GM21529 (cell line): Measurements from ENCODE around the gene MET.
"Not testable (repeated sequence)": the region's sequence is repeated elsewhere in the genome, so short reads cannot be mapped to it uniquely, and the experiment has no call there.

Source experiments
- ATAC-seq: cut with Tn5 transposase; IDR thresholded peaks from one replicate; pipeline ENCODE4 v1.9.1; 2021; ENCODE audit not compliant: unreplicated experiment

MET gene

DNA sequence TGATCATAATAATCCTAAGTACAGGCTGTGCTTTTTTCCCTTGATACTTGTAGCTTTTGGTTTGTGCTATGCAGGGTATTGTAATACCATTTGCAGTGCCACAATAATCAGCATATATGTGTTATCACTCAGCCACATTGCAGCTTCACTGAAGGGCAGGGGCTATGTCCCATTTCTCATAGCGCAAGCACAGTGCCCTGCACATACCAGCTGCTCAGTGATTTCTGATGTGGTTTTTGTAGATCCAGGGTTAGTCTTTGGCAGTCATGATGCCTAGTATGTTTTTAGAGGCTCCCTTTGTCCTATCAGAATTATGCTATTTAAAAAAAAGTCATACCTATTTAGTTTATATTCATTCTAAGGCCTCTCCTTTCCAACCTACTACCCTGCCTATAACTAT, 25.8 kb downstream of the MET start:
- no peak for ATAC-seq

DNA sequence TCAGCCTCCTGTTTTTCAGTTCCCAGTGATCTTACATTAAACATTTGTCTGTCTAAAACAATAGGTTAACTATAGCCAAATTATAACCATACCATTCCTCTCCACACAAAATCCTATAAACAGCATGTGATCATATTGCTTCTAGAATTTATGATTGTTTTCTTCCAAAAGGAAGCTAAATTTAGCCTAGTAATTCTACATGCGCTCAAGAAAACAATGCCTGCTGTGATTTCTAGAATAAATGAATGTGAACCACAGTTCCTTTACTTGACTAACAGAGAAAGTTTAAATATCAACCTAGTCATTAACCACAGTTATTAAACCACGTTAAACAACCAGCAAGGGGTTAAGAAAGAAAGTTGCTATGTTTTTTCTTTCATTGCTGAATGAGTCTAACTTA, 26.4 kb downstream of the MET start:
- no peak for ATAC-seq

DNA sequence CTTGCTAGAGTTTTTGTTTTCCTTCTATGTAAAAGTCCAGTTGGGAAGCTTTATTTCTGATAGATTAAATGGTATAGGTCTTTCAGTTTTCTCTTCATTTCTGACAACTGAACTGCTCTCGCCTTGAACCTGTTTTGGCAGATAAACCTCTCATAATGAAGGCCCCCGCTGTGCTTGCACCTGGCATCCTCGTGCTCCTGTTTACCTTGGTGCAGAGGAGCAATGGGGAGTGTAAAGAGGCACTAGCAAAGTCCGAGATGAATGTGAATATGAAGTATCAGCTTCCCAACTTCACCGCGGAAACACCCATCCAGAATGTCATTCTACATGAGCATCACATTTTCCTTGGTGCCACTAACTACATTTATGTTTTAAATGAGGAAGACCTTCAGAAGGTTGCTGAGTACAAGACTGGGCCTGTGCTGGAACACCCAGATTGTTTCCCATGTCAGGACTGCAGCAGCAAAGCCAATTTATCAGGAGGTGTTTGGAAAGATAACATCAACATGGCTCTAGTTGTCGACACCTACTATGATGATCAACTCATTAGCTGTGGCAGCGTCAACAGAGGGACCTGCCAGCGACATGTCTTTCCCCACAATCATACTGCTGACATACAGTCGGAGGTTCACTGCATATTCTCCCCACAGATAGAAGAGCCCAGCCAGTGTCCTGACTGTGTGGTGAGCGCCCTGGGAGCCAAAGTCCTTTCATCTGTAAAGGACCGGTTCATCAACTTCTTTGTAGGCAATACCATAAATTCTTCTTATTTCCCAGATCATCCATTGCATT, 27.1 kb downstream of the MET start:
- ATAC-seq: no peak

DNA sequence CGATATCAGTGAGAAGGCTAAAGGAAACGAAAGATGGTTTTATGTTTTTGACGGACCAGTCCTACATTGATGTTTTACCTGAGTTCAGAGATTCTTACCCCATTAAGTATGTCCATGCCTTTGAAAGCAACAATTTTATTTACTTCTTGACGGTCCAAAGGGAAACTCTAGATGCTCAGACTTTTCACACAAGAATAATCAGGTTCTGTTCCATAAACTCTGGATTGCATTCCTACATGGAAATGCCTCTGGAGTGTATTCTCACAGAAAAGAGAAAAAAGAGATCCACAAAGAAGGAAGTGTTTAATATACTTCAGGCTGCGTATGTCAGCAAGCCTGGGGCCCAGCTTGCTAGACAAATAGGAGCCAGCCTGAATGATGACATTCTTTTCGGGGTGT, 27.7 kb downstream of the MET start:
- no peak for ATAC-seq

DNA sequence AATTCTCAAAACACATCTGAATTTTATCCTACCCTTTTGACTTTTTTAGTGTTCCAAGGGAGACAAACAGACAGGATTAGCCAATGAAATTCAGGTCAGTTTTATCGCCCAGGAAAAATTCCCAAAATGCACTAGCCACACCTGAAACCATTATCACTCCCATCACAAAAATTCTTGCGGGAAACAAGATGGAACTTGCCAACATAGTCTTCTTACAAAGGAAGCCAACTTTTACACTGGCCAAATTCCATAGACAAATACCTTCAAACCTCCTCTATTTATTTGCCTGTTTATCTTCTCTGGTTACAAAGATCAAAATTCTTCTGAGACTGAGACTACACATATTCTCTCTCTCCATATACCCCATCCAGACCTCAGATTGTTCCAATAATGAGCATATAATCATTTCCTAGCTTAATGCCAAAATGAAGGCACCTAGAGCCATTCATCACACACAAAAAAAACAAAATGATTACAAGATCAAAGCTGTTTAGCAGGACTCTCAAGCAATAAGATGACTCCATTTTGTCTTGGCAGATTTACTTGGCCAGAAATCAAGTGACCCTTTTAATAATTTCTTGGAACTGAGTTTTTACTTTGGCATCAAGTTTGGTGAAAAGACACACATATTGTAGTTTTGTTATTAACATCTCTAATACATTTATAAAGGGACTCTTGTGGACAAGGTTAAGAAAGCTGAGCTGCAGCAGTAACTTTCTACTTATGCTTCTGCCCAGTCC, 30.2 kb downstream of the MET start:
- ATAC-seq: no peak

DNA sequence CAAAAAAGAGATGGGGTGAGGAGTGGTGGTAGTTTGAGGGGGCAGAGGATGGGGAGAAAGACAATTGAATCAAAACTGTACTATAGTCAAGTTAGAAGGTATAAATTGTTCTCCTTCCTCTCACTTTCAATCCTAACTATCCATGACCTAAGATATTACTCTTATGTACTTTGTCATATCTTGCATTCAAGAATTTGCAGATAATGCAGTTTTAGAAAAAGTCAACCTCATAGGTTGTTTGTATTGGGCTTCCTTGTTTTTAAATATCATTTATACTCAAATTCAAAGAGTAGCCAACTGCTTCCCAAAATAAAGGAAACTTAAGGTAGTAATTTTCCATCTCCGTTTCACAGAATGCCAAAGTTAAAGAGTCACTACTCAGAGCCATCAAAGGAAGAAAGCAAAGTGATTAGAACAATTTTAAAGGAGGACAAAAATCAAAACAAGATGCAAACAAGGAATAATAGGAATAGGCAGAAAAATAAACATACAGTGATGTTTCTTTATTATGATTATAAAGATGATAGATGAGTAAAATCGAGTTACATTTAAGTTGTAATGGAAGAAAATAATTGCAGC, 32.7 kb downstream of the MET start:
- no peak for ATAC-seq

DNA sequence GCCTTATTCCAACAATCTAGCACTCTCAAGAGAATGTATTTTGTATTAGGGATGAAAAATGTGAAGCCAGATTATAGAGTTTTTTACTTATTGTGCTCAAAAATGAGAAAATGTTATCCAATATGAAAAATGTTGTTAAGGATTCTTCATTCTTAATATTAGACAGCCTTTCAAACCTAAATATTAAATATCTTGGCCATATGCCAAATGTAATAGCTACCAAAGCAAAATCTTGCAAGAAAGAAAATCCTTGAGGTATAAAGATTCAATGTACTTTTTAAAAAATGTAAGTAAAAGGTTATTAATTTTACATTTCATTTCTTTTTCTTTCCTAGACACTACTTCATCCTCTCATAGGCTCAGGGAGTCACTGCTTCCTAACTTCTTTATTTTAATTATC, 33.4 kb downstream of the MET start:
- ATAC-seq: no peak

DNA sequence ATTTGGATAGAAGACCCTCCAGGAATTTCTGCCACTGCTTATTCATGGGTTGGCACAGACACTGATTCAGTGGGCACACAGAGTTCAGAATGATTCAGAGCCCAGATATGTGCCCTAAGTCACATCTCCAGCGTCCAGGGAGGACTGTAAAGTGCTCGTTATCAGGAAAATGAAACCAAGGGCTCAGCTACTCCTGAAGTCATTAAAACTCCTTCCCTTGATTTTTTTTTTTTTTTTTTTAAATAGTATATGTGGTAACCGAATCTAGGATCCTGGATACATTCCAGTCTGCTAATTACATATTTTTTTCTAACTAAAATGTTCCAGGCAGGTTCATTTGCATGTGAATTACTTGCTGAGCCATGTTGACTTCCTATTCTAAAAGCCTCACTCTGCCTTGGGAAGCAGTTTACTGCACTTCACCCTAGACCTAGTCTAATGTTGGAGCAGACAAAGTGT, 34.7 kb downstream of the MET start:
- no peak for ATAC-seq

DNA sequence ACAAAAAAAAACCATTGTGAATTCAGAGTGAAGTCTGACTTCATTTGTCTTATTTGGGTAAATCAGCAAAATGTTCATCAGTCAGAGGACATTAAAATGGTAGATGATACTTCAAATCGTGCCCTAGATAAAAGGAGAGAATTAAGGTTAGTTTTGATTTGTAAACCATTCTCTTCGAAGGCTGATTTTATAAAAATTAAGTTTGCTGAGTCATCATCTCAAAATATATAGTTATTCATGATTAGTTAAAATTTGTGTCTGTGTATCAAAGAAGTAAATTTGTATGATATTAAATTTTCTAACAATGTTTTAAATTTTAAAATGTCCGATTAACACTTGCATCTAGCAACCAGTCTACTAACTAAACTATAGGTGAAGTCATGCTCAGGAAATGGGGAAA, 35.3 kb downstream of the MET start:
- no peak for ATAC-seq

DNA sequence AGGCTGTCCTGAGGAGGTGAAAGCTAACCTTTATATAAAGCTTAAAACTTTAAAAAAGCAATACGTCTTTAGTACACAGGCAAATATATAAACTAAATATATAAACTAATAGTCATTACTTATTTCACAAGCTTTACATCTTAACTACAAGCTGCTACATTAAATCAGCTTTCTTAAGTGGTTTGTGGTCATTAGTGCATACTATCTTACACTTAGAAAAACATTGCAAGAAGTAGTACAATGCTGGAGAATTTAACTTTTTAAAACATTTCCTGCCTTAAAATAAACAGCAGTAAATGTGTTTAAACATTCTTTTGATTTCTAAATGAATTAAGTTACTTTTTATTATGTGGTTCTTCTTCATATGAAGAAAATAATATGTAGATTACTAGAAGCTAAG, 36.3 kb downstream of the MET start:
- no peak for ATAC-seq

DNA sequence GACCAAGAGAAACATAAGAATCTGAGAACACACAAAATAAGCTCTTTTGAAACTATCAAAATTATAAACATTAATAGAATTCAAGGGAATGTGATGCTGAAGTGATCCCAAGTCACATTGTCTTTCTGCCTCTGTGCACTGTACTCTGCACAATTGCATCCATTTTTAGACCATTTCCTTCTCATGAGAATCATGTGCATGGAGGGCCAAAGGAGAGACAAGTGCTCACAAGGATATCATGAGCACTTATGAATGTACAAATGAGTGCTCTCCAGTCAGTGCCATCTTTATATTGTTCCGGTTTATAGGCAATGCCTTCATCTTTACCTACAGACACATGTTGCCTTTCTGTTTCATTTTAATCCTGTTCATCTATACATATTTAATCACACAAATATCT, 36.9 kb downstream of the MET start:
- no peak for ATAC-seq

DNA sequence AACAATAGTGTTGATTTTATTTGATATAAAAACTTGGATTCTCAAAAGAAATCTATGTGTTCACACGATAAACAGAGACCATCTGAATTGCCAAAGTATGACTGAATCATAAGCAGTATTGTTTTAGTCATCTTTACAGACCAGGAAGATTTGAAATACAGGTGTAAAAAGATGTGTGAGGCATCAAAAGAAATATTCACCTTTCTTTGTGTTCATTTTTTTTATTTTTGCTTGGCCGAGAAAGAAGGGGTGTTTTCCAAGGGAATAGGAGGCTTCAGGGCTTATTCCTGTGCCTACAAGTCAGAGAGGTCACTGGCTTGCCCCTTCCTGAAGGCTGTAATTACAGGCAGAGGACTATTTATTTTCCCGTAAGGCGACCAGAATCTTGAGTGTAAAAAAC, 37.3 kb downstream of the MET start:
- ATAC-seq: no peak

DNA sequence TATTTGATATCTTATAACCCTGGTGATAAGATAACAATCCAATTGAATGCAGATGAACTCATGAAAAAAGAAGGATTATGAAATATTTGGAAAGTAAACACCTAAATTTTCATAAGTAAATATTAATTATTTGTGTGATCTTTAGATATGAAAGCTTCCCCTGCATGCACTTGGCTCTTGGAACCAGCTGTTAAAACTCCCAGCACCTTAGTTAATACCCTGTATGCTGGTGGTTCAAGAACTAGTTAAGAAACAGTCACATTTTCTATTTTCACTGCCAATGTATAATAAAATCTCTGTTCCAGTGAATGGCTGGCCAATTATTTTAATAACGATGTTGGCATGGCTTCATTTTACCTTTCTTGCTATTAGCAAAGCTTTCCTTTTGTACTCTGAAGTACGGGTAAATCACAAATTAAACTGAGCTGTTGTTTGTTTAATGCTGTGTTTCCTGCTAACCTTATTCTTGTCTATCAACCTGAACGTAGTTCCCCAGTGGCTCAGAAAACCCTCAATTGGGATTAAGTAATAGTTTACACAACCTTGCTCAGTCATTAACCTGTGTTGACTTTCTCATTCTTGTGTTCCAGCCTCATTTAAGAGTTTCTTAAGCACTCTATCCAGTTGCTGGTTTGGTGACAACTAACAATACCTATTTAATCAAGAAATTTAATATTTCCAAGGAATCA, 38.9 kb downstream of the MET start:
- ATAC-seq: no peak

DNA sequence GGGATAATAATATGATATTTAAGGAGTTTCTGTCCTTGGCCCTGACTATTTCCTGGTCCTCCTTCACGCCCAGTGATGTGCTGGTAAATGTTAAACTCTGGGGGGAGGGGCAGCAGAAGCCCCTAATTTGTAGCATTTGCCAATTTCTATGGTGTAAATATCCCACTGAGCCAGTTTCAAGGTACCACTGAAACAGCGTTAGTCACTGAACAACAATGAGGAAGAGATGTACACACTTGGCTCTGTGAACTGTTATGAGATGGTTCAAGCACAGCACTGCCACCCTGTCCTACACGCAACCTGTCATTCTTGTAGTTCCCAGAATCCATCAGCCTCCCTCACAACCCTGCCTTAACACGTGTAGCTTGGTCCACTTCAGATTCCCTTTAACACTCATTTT, 39.8 kb downstream of the MET start:
- ATAC-seq: no peak

DNA sequence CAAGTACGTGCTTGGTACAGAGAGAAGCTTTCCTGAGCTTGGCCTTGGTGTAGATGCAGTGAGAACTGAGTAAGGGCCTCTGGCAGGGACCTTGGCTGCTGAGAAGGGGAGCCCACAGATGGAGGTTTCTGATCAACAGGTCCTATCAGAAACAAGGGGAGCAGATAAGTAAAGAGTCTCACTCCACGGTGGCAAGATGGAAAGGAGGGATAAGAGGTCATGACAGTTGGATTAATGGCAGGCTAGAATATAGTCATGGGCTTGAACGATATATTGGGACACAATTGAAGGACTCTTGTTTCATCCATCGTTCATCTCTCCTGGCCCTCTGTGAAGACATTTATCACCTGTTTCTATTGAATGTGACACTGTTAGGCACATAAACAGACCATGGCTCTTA, 41.5 kb downstream of the MET start:
- no peak for ATAC-seq

DNA sequence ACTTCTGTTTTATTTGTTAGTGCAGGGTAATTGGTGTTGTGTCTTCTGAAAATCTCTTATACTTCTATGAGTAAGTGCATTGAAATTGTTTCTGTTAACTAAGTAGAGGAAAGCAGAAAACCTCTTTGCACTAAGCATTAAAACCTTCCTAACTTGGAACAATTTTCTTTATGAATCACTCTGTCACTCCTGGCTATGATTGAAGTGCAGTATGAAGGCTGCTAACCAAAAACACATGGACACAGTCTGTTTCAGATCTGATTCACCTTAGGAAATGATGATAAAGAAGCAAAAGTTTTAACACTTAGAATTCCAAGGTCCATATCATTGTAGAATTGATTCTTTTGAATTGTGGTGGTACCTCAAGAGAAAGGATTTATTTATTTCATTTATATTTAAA, 41.9 kb downstream of the MET start:
- no peak for ATAC-seq

DNA sequence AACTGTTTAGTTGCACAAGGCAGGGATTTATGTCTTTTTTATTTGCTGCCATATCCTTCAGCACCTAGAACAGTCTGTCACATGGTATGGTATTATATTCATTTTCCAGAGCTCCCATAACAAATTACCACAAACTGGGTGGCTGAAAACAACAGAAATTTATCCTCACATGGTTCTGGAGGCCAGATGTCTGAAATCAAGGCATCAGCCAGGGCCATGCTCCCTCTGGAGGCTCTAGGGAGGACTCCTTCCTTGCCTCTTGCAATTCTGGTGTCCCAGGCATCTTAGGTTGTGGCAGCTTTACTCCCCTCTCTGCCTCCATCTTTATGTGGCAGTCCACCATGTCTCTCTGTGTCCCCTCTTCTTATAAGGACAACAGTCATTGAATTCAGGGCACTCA, 43.1 kb downstream of the MET start:
- ATAC-seq: no peak

DNA sequence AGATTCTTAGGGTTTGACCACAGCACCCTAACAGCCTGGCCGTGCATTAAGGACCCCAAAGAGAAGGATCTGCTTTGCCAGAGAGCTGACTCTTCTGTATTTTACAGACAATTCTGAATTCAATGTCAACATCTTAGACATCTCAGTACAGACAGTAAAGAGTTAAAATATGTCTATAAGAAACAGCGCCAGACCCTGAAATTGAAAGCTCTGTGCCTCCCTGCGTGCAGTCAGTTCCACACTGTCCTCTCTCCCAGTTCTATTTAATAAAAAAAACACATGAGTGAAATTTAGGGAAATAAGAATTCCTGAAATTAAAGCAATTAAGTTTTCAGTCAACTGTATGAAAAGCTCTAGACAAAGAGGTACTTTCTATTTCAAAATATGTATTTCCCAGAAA, 45.1 kb downstream of the MET start:
- no peak for ATAC-seq

DNA sequence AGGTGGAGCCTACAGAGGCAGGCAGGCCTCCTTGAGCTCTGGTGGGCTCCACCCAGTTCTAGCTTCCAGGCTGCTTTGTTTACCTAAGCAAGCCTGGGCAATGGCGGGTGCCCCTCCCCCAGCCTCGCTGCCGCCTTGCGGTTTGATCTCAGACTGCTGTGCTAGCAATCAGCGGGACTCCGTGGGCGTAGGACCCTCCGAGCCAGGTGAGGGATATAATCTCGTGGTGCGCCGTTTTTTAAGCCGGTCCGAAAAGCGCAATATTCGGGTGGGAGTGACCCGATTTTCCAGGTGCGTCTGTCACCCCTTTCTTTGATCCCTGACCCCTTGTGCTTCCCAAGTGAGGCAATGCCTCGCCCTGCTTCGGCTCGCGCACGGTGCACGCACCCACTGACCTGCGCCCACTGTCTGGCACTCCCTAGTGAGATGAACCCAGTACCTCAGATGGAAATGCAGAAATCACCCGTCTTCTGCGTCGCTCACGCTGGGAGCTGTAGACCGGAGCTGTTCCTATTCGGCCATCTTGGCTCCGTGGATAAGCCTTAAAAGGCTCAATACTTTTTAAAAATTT, 52.0 kb downstream of the MET start:
- ATAC-seq: not testable (repeated sequence)

DNA sequence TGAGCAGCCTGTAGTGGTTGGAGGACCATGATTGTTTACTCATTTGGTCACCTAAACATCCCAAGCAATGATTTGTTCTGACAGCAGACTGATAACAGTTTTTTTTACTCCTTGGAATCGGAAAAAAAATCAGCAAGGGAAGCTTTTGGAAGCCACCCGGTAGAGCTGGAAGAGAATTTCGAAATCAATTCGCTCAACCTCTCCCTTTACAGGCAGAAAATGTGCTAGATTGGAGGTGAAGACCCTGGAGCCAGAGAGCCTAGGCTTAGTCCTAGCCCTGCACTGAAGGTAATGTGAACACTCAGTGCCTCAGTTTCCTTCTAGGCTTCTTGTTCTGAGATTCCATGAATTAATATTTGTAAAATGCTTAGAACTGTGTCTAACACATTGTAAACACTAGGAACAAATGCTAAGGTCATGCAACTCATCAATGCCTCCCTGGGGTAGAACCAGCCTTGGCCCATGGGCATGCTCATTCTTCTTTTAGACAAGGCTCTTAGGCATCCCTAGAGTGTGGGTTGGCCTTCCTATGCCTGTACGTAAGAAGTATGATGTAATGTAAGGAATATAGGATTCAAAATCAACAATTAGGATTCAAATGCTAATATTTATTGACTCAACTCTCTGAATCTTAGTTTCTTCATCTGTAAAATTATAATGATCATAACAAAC, 52.7 kb downstream of the MET start:
- no peak for ATAC-seq

DNA sequence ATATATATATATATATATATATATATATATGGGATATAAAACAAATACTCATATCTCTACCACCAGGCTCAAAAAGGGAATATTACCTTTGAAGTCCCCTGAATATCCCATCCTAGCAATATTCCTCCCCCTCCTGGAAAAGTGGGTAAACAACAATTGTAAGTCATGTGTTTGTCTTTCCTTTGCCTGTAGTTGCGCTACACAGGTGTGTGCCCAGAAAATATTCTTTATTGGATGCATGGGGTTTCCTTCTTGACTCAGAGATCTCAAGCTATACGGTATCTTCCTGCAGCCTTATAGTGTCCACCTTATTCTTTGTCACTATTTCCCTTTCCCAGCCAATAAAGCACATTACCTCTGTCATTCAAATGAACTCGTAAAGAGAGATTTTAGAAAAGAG, 54.2 kb downstream of the MET start:
- no peak for ATAC-seq
